Measurements from ENCODE around the gene PTAR1. TPM values are rescaled to one million over a fixed set of nuclear protein-coding genes. Genes with fewer than 3 reads are reported as not detected.
A peak's percentile ranks its signal among the peaks of the same experiment; 100 is the strongest.

Gene PTAR1
- polyA plus RNA-seq, 2 of the 4 experiments (the other 2 are of a cell fraction) = 16.6 to 32.4 TPM

DNA sequence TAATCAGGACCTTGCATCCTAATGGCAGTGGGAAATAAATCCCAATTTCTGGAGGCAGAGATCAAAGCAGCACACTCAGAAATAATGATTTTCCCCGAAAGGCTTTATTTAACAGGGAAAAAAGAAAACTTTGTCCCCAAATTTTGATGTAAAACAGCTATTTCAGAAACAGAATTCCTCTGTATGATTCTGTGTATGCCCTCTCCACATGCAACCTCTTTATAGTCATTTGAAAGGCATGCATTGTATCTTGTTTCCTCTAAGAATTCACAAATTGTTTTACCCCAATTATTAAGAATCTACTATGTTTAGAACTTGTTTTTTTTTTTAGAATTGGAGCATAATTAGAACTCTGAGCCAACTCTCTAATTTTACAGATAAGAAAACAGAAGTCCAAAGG is 2.7 kb upstream of the PTAR1 start:
- Histone ChIP-seq H3K4me1 (peaks cover 23% of the 10 kb centered on the region), H3K4me3 (no peak overlapping the region), H3K9me3 (no peaks in the 10 kb centered on the region), H3K27ac (peak overlapping the region; percentile 18 to 26; a peak in 3 of 6 replicates), H3K4me2 (peak overlapping the region; percentile 23; the same call in 1 of the 3 replicates)
- ChIA-PET POLR2A (no interaction called here), CTCF (interaction anchor here (0.7 kb wide), 1 partner anchor 210 kb away, joined by 3 read pairs; no protein-coding TSS in a partner anchor)
- ATAC-seq (no peak), DNase-seq (ENCODE audit: low read depth in 1 of 2, low spot score in 1 of 2) (no peak), FAIRE-seq (no peak)
- WGBS (ENCODE audit: missing lambda C conversion rate) = 63% methylated on average over 1 of the region's 1 CpG
- TF ChIP-seq KDM1A (IDR thresholded peaks at IDR 0.05; ENCODE audit: low read depth) = no peak
- no peak for TF ChIP-seq CEBPB (IDR thresholded peaks at IDR 0.05)
- TF ChIP-seq NPAS2 (CRISPR knock-in tag; IDR thresholded peaks at IDR 0.05; ENCODE audit: borderline replicate concordance) = no peak
- no peak for TF ChIP-seq HDAC2 (IDR thresholded peaks at IDR 0.05)
- TF ChIP-seq NR3C1 (IDR thresholded peaks at IDR 0.05) = no peak

DNA sequence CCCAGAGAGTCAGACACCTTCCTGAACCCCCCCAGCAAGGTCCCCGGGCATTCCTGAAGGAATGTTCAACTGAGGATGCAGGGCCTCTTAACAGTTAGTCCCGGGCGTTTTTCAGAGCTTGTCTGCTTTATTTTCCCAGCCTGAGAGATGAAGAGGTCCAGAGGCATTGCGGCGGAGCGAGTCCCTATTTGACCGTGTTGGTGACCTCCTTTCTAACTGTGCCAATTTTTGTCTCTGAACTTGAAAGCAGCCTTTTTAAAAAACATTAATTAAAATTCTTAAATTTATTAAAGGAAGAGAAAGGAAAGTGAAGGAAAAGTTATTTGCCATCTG is 433 bp upstream of the PTAR1 start:
- DNase-seq (ENCODE audit: low read depth in 1 of 2, low spot score in 1 of 2) (peak in 1 of 2 experiments; percentile 11), FAIRE-seq (no peak), ATAC-seq (peak; percentile 64 to 67)
- ChIA-PET CTCF (interaction anchor here (1.1 to 2.7 kb wide), 4 partner anchors 11 to 172 kb away, joined by 3 to 12 read pairs (median 5); no protein-coding TSS in a partner anchor), POLR2A (interaction anchor here (0.7 to 1.3 kb wide), 6 partner anchors 11 to 159 kb away, joined by 3 to 5 read pairs (median 3); no protein-coding TSS in a partner anchor)
- TF ChIP-seq JUNB (IDR thresholded peaks at IDR 0.05) (no peak), JUN (IDR thresholded peaks at IDR 0.05) (peak in 1 of 2 experiments; percentile 30; a peak in 1 of 5 replicates), HOXB13 (CRISPR knock-in tag; IDR thresholded peaks at IDR 0.05; ENCODE audit: low read depth) (no peak)
- H3K4me1 ChIP-seq = peaks cover 27% of the 10 kb centered on the region
- peak overlapping the region; percentile 92 to 98 for H3K27ac ChIP-seq
- 2% methylated on average over 7 of the region's 7 CpGs for WGBS (ENCODE audit: missing lambda C conversion rate)
- peak overlapping the region; percentile 77 for H3K4me2 ChIP-seq
- no peaks in the 10 kb centered on the region for H3K9me3 ChIP-seq
- H3K4me3 ChIP-seq = peak overlapping the region; percentile 64

GRCh38 chr9:69759021-69759420 is 790 bp downstream of the PTAR1 start:
- CTCF ChIA-PET = interaction anchor here (0.8 to 2.5 kb wide), 2 partner anchors 13 to 86 kb away, joined by 3 to 7 read pairs; no protein-coding TSS in a partner anchor
- Histone ChIP-seq H3K4me2 (peak overlapping the region; percentile 85), H3K4me3 (peak overlapping the region; percentile 64), H3K4me1 (peaks cover 25% of the 10 kb centered on the region), H3K27ac (peak overlapping the region; percentile 92 to 98), H3K9me3 (no peaks in the 10 kb centered on the region)
- ATAC-seq (peak; percentile 15 to 34; a peak in 3 of 6 replicates), FAIRE-seq (no peak), DNase-seq (ENCODE audit: low read depth in 1 of 2, low spot score in 1 of 2) (peak in 1 of 2 experiments; percentile 19)
- WGBS (ENCODE audit: missing lambda C conversion rate) = 4% methylated on average over 5 of the region's 5 CpGs
- no peak for TF ChIP-seq NPAS2 (CRISPR knock-in tag; IDR thresholded peaks at IDR 0.05; ENCODE audit: borderline replicate concordance)
- TF ChIP-seq JUN (IDR thresholded peaks at IDR 0.05) = no peak
- no peak for TF ChIP-seq CTCF (IDR thresholded peaks at IDR 0.05)
- TF ChIP-seq ELK1 (IDR thresholded peaks at IDR 0.05; ENCODE audit: low read depth, low read length) = no peak
- no peak for TF ChIP-seq RFX5 (IDR thresholded peaks at IDR 0.05)
- no peak for TF ChIP-seq JUNB (IDR thresholded peaks at IDR 0.05)
- no peak for TF ChIP-seq NR3C1 (IDR thresholded peaks at IDR 0.05)
- no peak for TF ChIP-seq EP300 (IDR thresholded peaks at IDR 0.05)
- TF ChIP-seq, protein P1, sequence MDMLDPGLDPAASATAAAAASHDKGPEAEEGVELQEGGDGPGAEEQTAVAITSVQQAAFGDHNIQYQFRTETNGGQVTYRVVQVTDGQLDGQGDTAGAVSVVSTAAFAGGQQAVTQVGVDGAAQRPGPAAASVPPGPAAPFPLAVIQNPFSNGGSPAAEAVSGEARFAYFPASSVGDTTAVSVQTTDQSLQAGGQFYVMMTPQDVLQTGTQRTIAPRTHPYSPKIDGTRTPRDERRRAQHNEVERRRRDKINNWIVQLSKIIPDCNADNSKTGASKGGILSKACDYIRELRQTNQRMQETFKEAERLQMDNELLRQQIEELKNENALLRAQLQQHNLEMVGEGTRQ (IDR thresholded peaks at IDR 0.05) = no peak
- no peak for TF ChIP-seq HMGXB4 (CRISPR knock-in tag; IDR thresholded peaks at IDR 0.05; ENCODE audit: borderline replicate concordance)
- TF ChIP-seq KDM1A (IDR thresholded peaks at IDR 0.05; ENCODE audit: low read depth) = no peak
- no peak for TF ChIP-seq HOXB13 (CRISPR knock-in tag; IDR thresholded peaks at IDR 0.05; ENCODE audit: low read depth)
- TF ChIP-seq POLR2AphosphoS2 (conservative IDR thresholded peaks at IDR 0.05; ENCODE audit: low read length) = no peak
- TF ChIP-seq ZC3H11A (IDR thresholded peaks at IDR 0.05) = no peak
- TF ChIP-seq HOXA7 (CRISPR knock-in tag; IDR thresholded peaks at IDR 0.05) = no peak
- POLR2A ChIA-PET = interaction anchor here (0.6 kb wide), 1 partner anchor 525 kb away, joined by 3 read pairs; no protein-coding TSS in a partner anchor

All from A549 (cell line).